GM18520 (cell line): ENCODE results near the gene CACNA1C.

Experiments
- ATAC-seq: cut with Tn5 transposase; IDR thresholded peaks from one replicate; pipeline ENCODE4 v1.9.1; 2021; ENCODE audit not compliant: unreplicated experiment

Gene CACNA1C

GRCh38 chr12:2535583-2536204 is 482.9 kb downstream of the CACNA1C start:
- ATAC-seq, result no peak

GRCh38 chr12:2536724-2537123 is 483.9 kb downstream of the CACNA1C start:
- no peak for ATAC-seq

DNA sequence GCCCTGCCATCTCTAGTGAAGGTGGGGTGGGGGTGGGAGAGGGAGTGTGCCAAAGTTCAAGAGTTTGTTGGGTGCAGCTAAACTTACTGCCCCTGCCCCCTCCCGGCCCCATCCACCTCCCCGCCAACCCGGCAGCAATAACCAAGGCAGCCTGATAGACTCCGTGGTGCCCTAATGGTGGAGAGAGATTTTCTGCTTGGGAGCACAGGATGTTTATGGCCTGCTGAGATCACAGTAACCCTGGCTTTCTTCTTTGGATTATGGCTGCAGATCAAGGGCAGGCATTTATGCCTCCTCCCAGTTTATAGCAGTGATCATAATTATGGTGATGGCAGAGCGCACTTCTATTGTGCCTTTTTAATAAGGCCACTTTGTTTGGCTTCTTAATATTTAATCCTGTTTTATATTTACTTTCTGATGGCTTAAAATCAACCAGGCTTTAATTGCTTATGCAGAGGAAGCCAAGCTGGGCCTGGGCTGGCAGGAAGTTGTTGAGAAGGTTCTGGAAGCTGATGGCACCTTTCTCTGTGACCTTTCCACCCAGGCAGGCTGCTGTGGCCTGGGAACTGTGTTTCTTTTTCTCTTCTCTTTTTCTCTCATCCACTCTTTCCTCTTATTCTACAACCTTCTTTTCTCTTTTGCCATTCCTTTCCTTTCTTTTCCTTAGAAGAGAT is 485.2 kb downstream of the CACNA1C start:
- ATAC-seq, result no peak

GRCh38 chr12:2539938-2540337 is 487.2 kb downstream of the CACNA1C start:
- no peak for ATAC-seq

- ATAC-seq, result no peak
Measured at GRCh38 chr12:2540535-2540941, 487.8 kb downstream of the CACNA1C start.

GRCh38 chr12:2541631-2542204 is 488.9 kb downstream of the CACNA1C start:
- no peak for ATAC-seq

- no peak for ATAC-seq
Measured at GRCh38 chr12:2543801-2544200, 491.0 kb downstream of the CACNA1C start.

GRCh38 chr12:2544230-2544629 is 491.4 kb downstream of the CACNA1C start:
- ATAC-seq, result no peak

GRCh38 chr12:2547273-2548044 is 494.7 kb downstream of the CACNA1C start:
- ATAC-seq, result no peak

- no peak for ATAC-seq
Measured at GRCh38 chr12:2548081-2548480, 495.3 kb downstream of the CACNA1C start.

- no peak for ATAC-seq
Measured at GRCh38 chr12:2550561-2551411, 498.0 kb downstream of the CACNA1C start.

- ATAC-seq, result no peak
Measured at GRCh38 chr12:2551412-2551900, 498.7 kb downstream of the CACNA1C start.

- ATAC-seq, result no peak
Measured at GRCh38 chr12:2552000-2552756, 499.4 kb downstream of the CACNA1C start.

GRCh38 chr12:2553388-2554126 is 500.8 kb downstream of the CACNA1C start:
- ATAC-seq, result no peak

GRCh38 chr12:2555487-2556082 is 502.8 kb downstream of the CACNA1C start:
- ATAC-seq, result no peak

- no peak for ATAC-seq
Measured at GRCh38 chr12:2557597-2557996, 504.8 kb downstream of the CACNA1C start.

DNA sequence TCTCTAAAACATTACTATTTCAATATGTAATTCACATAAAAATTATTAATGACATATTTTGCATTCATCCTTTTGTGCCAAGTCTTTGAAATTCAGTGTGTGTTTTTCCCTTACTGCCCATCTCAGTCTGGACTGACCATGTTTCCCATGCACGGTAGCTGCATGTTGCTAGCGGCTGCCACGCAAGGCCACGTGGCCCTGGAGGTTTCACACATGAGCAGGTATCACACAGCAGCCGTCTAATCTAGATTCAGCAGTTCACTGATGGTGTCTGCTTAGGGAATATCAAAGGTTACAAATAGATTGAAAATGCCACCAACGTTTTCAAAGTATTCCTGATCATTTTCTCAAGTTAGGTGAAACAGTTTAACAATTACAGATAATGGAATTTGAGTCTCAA is 507.1 kb downstream of the CACNA1C start:
- no peak for ATAC-seq

DNA sequence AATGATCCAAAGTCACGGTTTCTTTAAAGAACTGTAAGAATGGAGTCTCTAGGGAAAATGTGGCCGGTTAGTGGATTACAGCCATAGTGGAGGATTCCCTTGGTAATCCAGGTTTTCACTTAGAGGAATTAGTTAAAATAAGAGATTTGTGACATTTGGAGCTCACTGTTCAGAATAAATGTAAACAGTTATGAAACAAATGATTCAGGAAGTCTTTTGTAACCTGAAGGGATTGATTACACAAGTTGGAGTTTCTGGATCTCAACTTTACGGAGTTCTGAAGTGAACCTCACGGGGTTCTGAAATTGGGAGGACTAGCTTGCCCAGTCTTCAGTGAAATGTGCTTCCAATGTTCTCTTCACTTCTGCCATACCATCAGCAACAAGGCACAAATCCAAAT is 507.6 kb downstream of the CACNA1C start:
- no peak for ATAC-seq

GRCh38 chr12:2561367-2561766 is 508.6 kb downstream of the CACNA1C start:
- ATAC-seq, result no peak
